Measurements from ENCODE around the gene C16orf90.
"Not testable (repeated sequence)": the region's sequence is repeated elsewhere in the genome, so short reads cannot be mapped to it uniquely, and the experiment has no call there.

- TF ChIP-seq POLR2A, CTCF (IDR thresholded peaks at IDR 0.05): not testable (repeated sequence)
Measured at GRCh38 chr16:3474870-3475269, 20.4 kb downstream of the C16orf90 start.

Data from thyroid gland (tissue), 4 donors.